Parathyroid adenoma (tissue), 2 donors: Measurements from ENCODE around the gene NPBWR2.

ENCODE experiments used
- H2AFZ ChIP-seq: fragments of 300-600 bp; sonication (generic); one replicate; pipeline ENCODE4 v1.7.0; 2017; ENCODE audit warnings: antibody characterized with exemption, mild to moderate bottlenecking
- H3K27ac ChIP-seq: fragments of 300-600 bp; sonication (generic); one replicate; pipeline ENCODE4 v1.7.0; 2017
- H3K27me3 ChIP-seq: fragments of 300-600 bp; sonication (generic); one replicate; pipeline ENCODE4 v1.7.0; 2017; ENCODE audit warnings: low read length; ENCODE audit not compliant: control insufficient read depth, insufficient read depth
- H3K36me3 ChIP-seq: fragments of 300-600 bp; sonication (generic); one replicate; pipeline ENCODE4 v1.7.0; 2017; ENCODE audit warnings: low read length; ENCODE audit not compliant: control insufficient read depth, insufficient read depth
- H3K4me1 ChIP-seq: fragments of 300-600 bp; sonication (generic); one replicate; pipeline ENCODE4 v1.7.0; 2017; ENCODE audit warnings: control low read depth
- H3K4me2 ChIP-seq: fragments of 300-600 bp; sonication (generic); one replicate; pipeline ENCODE4 v1.7.0; 2017; ENCODE audit warnings: low read length
- H3K4me3 ChIP-seq: fragments of 300-600 bp; sonication (generic); one replicate; pipeline ENCODE4 v1.7.0; 2017; ENCODE audit warnings: low read depth, low read length
- H3K79me2 ChIP-seq: fragments of 300-600 bp; sonication (generic); one replicate; pipeline ENCODE4 v1.7.0; 2017; ENCODE audit warnings: control low read depth
- H3K9ac ChIP-seq: fragments of 300-600 bp; sonication (generic); one replicate; pipeline ENCODE4 v1.7.0; 2017; ENCODE audit warnings: mild to moderate bottlenecking
- H3K9me3 ChIP-seq: fragments of 300-600 bp; sonication (generic); one replicate; pipeline ENCODE4 v1.7.0; 2017; ENCODE audit warnings: low read length; ENCODE audit not compliant: control insufficient read depth
- TF ChIP-seq, protein P1 (sequence below): fragments of 300-600 bp; sonication (generic); IDR thresholded peaks from one replicate; pipeline ENCODE4 v1.7.0; 2017; ENCODE audit warnings: antibody characterized with exemption, mild to moderate bottlenecking
- donor health status: primary hyperparathyroidism.

NPBWR2 gene

GRCh38 chr20:64069614-64070243 lies 37.6 kb downstream of the NPBWR2 start:
- H2AFZ ChIP-seq: no peak overlapping the region
- H3K4me2 ChIP-seq: no peak overlapping the region
- no peak overlapping the region for H3K27ac ChIP-seq
- H3K27me3 ChIP-seq: no peaks in the 10 kb centered on the region
- H3K9me3 ChIP-seq: no peaks in the 10 kb centered on the region
- no peaks in the 10 kb centered on the region for H3K36me3 ChIP-seq
- peaks cover 2% of the 10 kb centered on the region for H3K79me2 ChIP-seq
- no peak overlapping the region for H3K9ac ChIP-seq
- TF ChIP-seq, protein P1, sequence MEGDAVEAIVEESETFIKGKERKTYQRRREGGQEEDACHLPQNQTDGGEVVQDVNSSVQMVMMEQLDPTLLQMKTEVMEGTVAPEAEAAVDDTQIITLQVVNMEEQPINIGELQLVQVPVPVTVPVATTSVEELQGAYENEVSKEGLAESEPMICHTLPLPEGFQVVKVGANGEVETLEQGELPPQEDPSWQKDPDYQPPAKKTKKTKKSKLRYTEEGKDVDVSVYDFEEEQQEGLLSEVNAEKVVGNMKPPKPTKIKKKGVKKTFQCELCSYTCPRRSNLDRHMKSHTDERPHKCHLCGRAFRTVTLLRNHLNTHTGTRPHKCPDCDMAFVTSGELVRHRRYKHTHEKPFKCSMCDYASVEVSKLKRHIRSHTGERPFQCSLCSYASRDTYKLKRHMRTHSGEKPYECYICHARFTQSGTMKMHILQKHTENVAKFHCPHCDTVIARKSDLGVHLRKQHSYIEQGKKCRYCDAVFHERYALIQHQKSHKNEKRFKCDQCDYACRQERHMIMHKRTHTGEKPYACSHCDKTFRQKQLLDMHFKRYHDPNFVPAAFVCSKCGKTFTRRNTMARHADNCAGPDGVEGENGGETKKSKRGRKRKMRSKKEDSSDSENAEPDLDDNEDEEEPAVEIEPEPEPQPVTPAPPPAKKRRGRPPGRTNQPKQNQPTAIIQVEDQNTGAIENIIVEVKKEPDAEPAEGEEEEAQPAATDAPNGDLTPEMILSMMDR: peak; percentile 76
- peaks cover 11% of the 10 kb centered on the region for H3K4me1 ChIP-seq
- no peak overlapping the region for H3K4me3 ChIP-seq

DNA sequence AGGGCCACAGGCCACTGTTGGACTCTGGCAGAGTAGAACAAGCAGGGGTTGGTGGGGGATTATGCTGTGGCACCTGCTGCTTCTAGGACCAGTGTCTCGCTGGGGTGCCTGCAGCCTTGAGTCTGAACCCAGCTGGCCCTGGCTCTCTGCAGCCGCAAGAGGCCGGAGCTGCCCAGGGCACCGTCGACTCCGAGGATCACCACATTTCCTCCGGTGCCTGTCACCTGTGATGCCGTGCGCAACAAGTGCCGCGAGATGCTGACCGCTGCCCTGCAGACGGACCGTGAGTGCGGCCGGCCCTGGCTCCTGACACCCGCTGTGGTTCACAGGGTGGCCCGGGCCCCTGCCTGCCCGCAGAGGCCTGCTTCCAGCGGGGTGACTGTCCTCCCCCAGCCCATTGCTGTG lies 38.2 kb downstream of the NPBWR2 start:
- H3K36me3 ChIP-seq: no peaks in the 10 kb centered on the region

DNA sequence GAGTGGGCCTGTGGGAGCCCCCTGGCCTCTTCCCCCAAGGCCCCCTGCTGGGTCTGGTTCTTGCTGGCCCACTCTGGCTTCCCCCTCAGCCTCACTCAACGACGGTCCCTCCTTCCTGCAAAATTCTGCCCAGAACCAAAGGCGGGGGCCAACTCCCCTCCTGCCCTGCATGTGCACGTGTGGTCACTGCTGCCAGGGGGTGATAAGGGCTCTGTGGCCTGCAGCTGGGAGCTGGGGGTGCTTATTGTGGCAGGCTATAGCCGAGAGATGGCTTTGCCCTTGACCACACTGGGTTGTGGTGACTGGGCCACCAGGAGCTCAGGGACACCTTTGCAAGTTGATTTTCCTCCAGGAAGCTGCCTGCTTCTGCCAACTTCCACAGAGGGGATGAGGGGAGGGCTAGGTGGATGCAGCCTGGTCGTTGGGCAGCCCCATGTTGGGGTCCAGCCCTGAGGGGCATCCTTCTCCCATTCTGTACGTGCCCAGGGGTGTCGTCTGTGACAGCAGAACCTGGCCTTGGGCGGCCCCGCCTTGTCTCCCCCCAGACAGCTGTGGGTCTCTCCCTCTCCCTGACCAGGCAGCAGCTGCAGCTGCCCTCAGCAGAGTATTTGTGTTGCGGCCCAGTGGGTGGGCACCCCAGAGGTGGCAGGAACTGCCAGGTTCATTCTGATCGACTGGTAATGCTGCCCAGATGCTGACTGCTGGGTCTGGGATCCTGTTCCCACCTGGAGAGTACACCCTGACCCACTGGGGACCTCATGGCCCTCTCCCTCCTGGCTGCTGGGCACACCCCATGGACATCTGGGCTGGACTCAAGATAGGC lies 38.8 kb downstream of the NPBWR2 start:
- no peak overlapping the region for H3K27ac ChIP-seq
- no peak overlapping the region for H3K4me3 ChIP-seq
- TF ChIP-seq, protein P1: no peak
- H2AFZ ChIP-seq: no peak overlapping the region
- H3K27me3 ChIP-seq: no peaks in the 10 kb centered on the region
- peaks cover 5% of the 10 kb centered on the region for H3K79me2 ChIP-seq
- no peaks in the 10 kb centered on the region for H3K9me3 ChIP-seq
- H3K4me1 ChIP-seq: peaks cover 16% of the 10 kb centered on the region
- H3K9ac ChIP-seq: no peak overlapping the region
- no peaks in the 10 kb centered on the region for H3K36me3 ChIP-seq
- H3K4me2 ChIP-seq: no peak overlapping the region

More for the DNA sequence above, 38.2 kb downstream of the NPBWR2 start:
- H3K9me3 ChIP-seq: no peaks in the 10 kb centered on the region
- H3K4me3 ChIP-seq: no peak overlapping the region
- H3K79me2 ChIP-seq: peaks cover 5% of the 10 kb centered on the region
- H3K27me3 ChIP-seq: no peaks in the 10 kb centered on the region
- peaks cover 16% of the 10 kb centered on the region for H3K4me1 ChIP-seq
- no peak overlapping the region for H3K9ac ChIP-seq
- TF ChIP-seq, protein P1: no peak
- H2AFZ ChIP-seq: no peak overlapping the region
- no peak overlapping the region for H3K4me2 ChIP-seq
- no peak overlapping the region for H3K27ac ChIP-seq

GRCh38 chr20:64067733-64068307 lies 39.5 kb downstream of the NPBWR2 start:
- peaks cover 5% of the 10 kb centered on the region for H3K79me2 ChIP-seq
- H3K27ac ChIP-seq: no peak overlapping the region
- no peaks in the 10 kb centered on the region for H3K27me3 ChIP-seq
- no peak overlapping the region for H2AFZ ChIP-seq
- peaks cover 16% of the 10 kb centered on the region for H3K4me1 ChIP-seq
- H3K4me2 ChIP-seq: no peak overlapping the region
- TF ChIP-seq, protein P1: no peak
- no peaks in the 10 kb centered on the region for H3K36me3 ChIP-seq
- H3K9me3 ChIP-seq: no peaks in the 10 kb centered on the region
- H3K4me3 ChIP-seq: no peak overlapping the region
- no peak overlapping the region for H3K9ac ChIP-seq
